Measurements from ENCODE around the gene SLCO3A1. TPM values are rescaled to one million over a fixed set of nuclear protein-coding genes. Genes with fewer than 3 reads are reported as not detected.

SLCO3A1 gene
- total RNA-seq, 4 donors from 2014 or later = 23.1 to 62.8 (median 35.1) TPM

DNA sequence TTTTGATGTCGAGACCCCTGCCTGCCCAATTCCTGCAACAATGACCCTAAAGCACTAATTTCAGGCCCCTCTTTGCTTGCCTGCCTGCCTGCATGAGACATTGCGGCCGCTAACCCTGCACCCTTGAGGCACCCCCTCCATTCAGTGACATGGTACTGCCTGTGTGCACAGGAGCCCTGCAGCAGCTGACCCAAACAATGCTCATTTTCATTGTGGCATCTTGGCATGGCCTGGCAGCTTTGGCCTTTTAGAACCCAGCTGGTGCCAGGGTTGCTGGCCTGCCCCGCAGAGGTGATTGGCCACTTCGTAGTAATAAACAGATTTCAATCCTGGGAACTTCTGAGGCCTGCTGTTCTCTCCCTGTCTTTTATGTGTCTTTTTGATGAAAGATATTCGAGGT lies 33.8 kb downstream of the SLCO3A1 start:
- DNase-seq (ENCODE audit: low spot score in 2 of 2) = no peak
- no peak for TF ChIP-seq POLR2A (IDR thresholded peaks at IDR 0.05)
- no peak for TF ChIP-seq CTCF (IDR thresholded peaks at IDR 0.05)
- no peak overlapping the region for H3K4me3 ChIP-seq (ENCODE audit: low read depth, poor library complexity, severe bottlenecking)
- intact Hi-C loops (cut with DNase I; ENCODE audit: low total_unique reads) = no loop called here
- 77 to 83% methylated on average over 6 of the region's 6 CpGs for WGBS, 2 donors

DNA sequence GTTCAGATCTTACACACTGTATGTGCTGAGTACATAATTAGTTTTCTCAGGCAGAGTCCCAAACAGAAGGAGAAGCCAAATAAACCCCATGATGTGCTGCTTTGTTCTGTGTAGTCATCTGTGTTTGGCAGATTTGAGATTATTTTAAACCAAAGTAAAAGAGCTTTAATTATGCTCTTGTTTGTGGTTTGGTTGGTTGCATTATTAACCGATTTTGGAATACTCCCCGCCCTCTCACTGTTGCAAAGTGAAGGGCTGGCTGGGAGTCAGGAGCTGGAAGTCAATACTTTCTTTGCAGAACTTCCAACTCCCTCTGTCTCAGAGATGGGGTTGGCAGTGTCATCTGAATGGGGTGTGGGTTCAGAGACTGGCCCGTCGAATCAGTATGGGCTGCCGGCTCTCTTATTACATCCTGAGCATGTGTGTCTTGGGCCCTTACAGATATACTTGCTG lies 34.4 kb downstream of the SLCO3A1 start:
- peak in 1 of 2 donors; percentile 71 for DNase-seq (ENCODE audit: low spot score in 2 of 2)
- H3K4me3 ChIP-seq (ENCODE audit: low read depth, poor library complexity, severe bottlenecking) = no peak overlapping the region
- intact Hi-C loops (cut with DNase I; ENCODE audit: low total_unique reads) = no loop called here
- TF ChIP-seq CTCF (IDR thresholded peaks at IDR 0.05) (no peak), POLR2A (IDR thresholded peaks at IDR 0.05) (no peak)
- 11 to 25% methylated on average over 5 of the region's 5 CpGs for WGBS, 2 donors

DNA sequence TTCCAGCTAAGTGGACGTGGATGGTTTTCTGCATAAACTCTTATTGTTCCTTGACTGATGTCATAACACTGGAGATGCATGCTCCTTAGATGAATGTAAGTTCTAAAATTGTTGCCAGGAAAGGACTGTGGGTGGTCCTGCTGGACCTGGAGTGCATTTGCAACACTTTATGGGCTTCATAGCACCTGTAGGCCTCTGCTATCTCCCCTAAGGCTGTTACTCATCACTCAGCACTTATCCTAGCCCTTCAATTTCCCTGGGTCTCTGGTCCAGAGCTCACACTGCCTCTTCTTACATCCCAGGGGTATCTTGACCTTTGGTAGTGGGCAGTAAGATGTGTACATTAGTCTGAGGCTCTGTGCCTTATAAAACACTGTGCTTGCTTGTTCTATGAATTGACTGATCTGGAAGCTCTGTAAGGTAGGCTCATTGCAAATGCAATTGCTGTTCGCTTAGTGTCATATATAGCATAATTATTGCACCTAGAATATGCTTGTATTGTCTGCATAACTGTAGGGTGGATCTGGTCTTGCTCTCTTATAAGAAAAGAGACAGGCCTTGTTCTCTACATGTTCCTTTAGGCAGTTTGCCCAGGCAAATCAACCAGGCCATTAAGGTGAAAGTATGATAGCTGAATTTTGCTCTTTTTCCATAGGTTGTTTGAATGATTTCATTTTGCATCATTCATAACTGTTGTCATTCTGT lies 35.8 kb downstream of the SLCO3A1 start:
- no peak for DNase-seq (ENCODE audit: low spot score in 2 of 2)
- 90 to 94% methylated on average over 2 of the region's 2 CpGs for WGBS, 2 donors

DNA sequence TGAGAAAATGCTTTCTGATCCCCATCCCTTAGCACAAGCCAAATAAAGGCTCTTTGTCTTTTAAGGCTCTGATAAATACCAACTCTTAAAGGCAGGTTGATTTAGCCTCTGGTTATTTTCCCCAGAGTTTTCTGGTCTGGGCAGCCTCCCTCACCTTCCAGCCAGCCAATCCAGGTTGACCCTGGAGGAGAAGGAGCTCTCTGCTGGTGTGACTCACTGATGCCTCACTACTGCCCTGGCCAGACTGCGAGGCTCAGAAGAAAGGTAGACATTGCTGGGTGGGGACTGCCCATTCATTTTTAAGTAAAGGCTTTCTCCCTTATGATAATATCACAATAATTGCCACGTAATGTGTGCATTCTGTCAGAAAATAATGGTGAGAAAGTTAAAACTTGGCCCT lies 37.1 kb downstream of the SLCO3A1 start:
- no peak for DNase-seq (ENCODE audit: low spot score in 2 of 2)
- H3K4me3 ChIP-seq (ENCODE audit: low read depth, poor library complexity, severe bottlenecking) = no peak overlapping the region
- 69% methylated on average over 2 of the region's 2 CpGs for WGBS, 2 donors
- intact Hi-C loops (cut with DNase I; ENCODE audit: low total_unique reads) = no loop called here
- TF ChIP-seq CTCF (IDR thresholded peaks at IDR 0.05) (no peak), POLR2A (IDR thresholded peaks at IDR 0.05) (no peak)

More for the DNA sequence above, 35.8 kb downstream of the SLCO3A1 start:
- no peak overlapping the region for H3K4me3 ChIP-seq (ENCODE audit: low read depth, poor library complexity, severe bottlenecking)
- TF ChIP-seq POLR2A (IDR thresholded peaks at IDR 0.05) = no peak
- TF ChIP-seq CTCF (IDR thresholded peaks at IDR 0.05) = no peak
- intact Hi-C loops (cut with DNase I; ENCODE audit: low total_unique reads) = no loop called here

- intact Hi-C loops (cut with DNase I; ENCODE audit: low total_unique reads) = no loop called here
- WGBS, 2 donors = 62 to 75% methylated on average over 1 of the region's 1 CpG
- no peak for DNase-seq (ENCODE audit: low spot score in 2 of 2)
- no peak overlapping the region for H3K4me3 ChIP-seq (ENCODE audit: low read depth, poor library complexity, severe bottlenecking)
- TF ChIP-seq CTCF (IDR thresholded peaks at IDR 0.05) = no peak
- TF ChIP-seq POLR2A (IDR thresholded peaks at IDR 0.05) = no peak
Observed at GRCh38 chr15:91891101-91891500, 37.6 kb downstream of the SLCO3A1 start.
